SK-N-DZ (cell line): ENCODE measurements around the gene AATF. TPM values are rescaled to one million over a fixed set of nuclear protein-coding genes. Genes with fewer than 3 reads are reported as not detected.

ENCODE experiments used
- DNase-seq: peaks from one replicate; pipeline ENCODE4 v3.0.0-alpha.2; 2015; ENCODE audit warnings: low spot score
- polyA plus RNA-seq, 2 experiments: library from polyadenylated mRNA; depleted of rRNA; stranded (reverse); fragments of >200 nt; gene quantifications; 2 replicates each; pipeline ENCODE4 v1.2.3, GENCODE V29; 2014

The AATF gene, protein sequence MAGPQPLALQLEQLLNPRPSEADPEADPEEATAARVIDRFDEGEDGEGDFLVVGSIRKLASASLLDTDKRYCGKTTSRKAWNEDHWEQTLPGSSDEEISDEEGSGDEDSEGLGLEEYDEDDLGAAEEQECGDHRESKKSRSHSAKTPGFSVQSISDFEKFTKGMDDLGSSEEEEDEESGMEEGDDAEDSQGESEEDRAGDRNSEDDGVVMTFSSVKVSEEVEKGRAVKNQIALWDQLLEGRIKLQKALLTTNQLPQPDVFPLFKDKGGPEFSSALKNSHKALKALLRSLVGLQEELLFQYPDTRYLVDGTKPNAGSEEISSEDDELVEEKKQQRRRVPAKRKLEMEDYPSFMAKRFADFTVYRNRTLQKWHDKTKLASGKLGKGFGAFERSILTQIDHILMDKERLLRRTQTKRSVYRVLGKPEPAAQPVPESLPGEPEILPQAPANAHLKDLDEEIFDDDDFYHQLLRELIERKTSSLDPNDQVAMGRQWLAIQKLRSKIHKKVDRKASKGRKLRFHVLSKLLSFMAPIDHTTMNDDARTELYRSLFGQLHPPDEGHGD
- 30.3 and 49.6 TPM in 2 replicates for polyA plus RNA-seq (2014; cell fraction: cytosol; rRNA removed)
- polyA plus RNA-seq (2014; cell fraction: nucleus; rRNA removed): 15.5 and 27.1 TPM in 2 replicates

DNA sequence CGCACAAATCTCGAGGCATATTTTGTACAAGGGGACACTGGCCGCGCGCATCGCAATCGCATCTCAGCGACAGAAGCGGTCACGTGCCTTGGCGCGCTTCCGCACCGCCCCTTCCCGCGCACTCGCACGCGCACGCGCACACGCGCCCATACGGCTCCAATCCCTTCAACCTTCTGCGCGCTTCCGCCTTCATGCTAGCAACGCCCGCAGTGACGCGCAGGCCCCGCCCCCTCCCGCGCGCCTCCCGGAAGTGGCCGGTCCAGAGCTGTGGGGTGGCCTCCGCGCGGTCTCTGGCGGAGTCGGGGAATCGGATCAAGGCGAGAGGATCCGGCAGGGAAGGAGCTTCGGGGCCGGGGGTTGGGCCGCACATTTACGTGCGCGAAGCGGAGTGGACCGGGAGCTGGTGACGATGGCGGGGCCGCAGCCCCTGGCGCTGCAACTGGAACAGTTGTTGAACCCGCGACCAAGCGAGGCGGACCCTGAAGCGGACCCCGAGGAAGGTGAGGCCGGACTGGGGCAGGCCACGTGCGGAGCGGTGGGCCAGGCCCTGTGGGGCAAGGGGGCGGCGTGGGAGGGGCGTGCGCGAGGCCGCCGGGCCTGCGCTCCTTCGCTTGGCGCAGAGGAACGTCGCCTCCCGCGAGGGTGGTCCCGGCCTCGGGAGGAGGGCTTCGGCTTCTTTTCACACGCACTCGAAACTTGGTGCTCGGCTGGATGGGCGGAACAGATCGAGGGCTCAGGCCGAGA, at the start of gene AATF:
TSS of gene AATF (plus strand) at position 238 of the 744 bp plus-strand sequence. CDS start at position 410, 172 bp downstream.
- DNase-seq: peak; percentile 97

DNA sequence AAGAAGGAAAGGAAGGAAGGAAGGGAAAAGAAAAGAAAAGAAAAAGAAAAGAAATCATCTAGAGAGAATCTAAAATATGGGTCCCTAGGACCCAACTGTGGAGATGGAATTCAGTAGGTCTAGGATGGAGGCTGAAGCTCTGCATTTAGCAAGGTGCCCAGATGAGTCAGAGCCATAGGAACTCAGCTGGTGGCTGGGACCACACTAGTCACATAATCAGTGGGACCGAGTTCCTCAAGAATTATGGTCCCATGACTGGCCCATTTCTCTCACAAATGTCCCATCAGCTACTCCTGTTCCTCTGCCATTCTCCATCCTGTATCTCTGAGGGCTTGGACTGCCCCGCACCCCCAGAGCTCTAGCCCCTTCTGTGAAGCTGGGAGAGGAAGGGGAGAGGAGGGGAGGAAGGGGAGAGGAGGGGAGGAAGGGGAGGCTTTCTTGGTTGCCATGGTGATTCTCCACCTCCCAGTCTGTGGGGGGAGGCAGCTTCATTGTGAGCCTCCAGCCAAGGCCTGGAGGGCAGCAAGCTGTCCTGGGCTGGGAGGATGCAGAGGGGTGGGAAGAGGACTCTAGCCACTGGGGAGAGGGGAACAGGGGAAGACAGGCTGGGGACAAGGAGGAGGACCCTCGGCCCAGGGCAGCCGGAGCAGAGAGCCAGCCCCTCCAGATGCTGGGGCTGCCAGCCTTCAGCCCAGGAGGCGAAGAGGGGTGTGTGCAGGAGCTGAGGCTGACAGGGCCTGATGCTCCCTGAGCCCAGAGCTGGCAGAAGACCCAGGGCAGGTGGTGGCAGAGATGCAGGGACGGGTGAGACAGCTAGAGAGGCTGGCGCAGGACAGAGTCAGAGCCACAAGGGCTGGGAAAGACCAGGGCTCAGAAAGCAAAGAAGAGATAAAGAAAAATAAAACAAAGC, 49.2 kb upstream of the AATF start:
- no peak for DNase-seq

GRCh38 chr17:36900160-36900512, 48.6 kb upstream of the AATF start:
- no peak for DNase-seq

DNA sequence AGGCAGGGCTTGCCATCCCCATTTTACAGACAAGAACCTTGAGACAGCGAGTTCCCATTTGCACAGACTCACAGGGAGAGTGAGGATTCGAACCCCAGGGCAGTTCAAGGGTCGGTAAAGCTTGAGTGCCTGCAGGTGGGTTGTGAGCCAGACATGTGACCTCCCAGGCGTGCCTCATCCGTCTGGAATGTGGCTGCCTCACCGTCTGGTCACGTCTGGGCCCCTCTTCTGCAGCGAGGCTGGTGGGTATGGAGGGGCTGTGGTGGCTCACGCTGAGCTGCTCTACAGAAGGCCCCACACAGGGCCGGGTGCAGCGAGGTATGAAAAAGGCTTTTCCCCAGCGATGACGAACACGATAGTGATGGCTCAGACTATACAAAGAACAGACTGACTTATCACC, 47.2 kb upstream of the AATF start:
- DNase-seq: no peak

DNA sequence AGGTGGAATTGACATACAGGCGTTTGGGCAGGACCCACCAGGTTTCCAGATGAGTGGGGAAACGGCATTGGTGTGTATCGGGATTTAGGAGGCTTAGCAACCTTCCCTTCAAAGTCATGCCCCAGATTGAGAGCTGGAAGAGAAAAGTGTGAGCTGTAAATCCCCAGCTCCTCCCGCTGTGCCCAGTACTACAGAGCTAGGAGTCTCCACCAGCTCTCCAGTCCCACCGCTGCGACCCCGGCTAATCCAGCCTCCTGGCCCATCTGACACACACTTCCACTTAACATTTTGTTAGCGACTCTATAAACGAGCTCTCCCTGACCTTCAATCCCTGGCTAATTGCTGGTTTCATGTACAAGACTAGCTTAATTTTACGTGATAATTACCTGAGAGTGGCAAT, 41.3 kb upstream of the AATF start:
- DNase-seq: no peak

DNA sequence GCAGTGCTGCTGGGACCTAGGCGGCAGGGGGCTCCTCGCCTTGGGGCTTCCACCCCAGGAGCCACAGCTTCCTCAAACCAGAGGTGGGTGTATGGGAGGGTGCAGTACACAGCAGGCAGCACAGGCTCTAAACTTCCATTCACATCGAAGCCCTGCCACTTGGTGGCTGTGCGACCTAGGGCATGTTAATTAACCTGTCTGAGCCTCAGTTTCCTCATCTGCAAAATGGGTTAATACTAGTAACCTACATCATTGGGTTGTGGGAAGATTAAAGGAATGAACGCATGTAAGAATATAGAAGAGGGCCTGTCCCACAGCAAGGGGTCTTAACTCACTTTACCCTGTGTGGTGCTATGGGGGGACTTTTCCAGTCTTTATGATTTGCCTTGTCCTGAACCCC, 38.2 kb upstream of the AATF start:
- no peak for DNase-seq

DNA sequence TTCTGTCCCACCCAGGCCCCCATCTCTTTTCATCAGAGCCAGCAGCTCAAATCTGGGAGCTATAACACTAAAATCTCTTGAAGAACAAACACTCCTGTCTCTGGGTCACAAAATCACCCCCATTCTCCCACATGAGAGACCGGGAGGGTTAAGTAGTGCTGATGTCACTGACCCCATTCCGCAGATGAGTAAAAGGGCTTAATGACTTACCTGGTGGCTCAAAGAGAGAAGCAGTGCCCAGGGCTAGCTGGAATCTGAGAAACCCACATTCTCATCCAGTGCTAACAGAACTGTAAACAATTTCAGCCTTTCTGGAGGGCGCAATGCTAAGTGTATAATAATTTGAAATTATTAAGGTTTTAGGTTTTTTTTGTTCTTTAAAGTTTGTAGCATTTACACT, 37.8 kb upstream of the AATF start:
- no peak for DNase-seq

DNA sequence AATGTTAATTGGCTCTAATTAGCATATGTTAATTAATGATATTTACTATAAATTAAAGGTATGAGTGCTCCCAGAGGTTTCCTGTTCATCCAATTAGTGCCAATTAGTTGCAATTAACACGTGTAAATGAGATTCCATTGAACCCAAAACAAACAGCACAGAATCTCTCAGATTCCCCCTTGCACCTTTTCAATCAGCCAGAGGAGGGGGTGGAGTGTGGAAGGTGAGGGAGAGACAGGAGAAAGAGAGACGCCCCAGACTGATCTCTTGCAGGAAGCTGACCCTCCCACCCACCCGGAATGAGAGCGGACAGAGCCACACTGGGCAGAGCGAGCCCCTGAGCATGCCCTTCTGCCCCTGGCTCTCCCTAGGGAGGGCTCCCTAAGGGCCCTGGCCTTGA, 35.6 kb upstream of the AATF start:
- no peak for DNase-seq

- no peak for DNase-seq
Measured at GRCh38 chr17:36918211-36918691, 30.5 kb upstream of the AATF start.

GRCh38 chr17:36919407-36919968, 29.3 kb upstream of the AATF start:
- no peak for DNase-seq

GRCh38 chr17:36920032-36921005, 28.4 kb upstream of the AATF start:
- DNase-seq: no peak

DNA sequence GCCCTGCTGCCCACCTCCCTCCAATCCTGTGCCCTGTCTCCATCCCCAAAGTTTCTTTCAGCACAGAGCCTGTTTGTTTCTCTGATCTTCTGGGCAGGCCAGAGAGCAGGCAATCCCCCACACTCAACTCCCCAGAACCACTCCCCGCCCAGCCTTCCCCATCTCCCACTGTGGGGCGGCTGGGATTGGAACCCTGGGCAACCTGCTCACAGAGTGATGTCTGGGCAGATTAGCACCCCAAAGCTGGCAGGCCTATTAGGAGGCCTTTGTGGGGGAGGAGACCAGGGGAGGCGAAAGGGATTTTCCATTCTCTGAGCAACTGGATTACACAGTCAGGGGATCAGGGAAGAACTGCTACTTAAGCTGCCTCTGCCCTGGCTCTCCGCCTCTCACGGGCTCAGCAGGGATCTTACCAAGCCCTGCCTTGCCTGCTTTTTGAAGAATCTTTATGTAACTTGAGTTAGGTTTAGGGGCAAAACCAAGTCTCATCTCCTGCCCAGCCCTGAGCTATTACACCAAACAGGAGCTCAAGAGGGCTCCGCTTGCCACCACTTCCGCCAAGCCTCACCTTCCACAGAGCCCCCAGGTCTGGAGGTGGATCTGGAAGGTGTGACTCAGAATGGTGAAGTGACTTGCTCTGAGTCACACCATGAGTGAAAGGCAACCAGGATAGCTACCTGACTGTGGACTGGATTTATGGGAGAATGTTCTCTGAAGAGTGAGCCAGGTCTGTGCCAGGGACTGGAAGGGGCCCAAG, 27.5 kb upstream of the AATF start:
- no peak for DNase-seq

- DNase-seq: no peak
Measured at GRCh38 chr17:36922175-36922574, 26.6 kb upstream of the AATF start.

- no peak for DNase-seq
Measured at GRCh38 chr17:36923814-36924221, 24.9 kb upstream of the AATF start.

GRCh38 chr17:36926226-36926625, 22.5 kb upstream of the AATF start:
- DNase-seq: no peak

GRCh38 chr17:36926701-36927100, 22.1 kb upstream of the AATF start:
- no peak for DNase-seq

DNA sequence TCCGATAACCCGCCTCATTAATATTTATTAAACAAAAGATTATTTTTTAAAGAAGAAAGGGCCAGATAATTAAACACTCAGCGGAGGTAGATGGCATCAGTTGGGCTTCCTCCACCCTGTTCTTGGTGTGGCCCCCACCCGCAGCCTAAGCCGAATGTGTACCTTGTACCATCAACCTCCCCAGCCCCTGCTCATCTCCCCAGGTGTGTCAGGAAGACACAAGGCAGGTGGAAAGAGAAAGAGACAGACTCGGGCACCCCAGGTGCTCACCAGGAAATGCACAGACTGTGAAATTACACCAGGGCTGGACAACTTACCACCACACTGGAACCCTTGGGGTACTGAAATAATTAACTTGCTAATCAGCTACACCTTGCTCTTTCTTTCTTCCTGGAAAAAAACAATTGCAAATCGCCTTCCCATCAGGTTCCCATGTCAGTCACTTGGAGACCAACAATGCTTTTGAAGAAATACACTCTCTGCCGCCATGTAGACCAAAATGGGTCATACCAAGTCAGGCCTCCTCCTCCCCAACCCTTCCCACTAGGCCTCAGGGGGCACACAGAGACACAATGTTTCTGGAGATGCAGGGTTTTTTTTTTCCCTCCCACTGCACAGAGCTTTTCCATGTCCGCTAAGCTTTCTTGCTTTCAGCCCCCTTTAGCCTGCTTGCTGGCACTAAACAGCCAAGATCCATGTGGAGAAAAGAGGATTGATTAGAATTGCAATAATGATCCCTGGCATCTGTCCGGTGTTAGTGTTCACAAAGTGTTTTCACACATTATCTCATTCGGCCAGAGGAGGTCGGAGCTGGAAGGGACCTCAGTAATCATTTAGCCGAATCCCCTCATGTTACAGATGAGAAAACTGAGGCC, 20.0 kb upstream of the AATF start:
- no peak for DNase-seq
